ENCODE data around the gene CGAS. TPM values are rescaled to one million over a fixed set of nuclear protein-coding genes. Genes with fewer than 3 reads are reported as not detected.

The CGAS gene
- total and polyA plus RNA-seq, 9 of the 15 experiments (the other 6 are each of a cell fraction or from before 2014, with no cell fraction given), result 0.01 to 0.32 (median 0.06) TPM; not detected in 2

- TF ChIP-seq TRIM28 (IDR thresholded peaks at IDR 0.05) (peak; percentile 57; the same call in 1 of the 2 replicates), SMARCA5 (IDR thresholded peaks at IDR 0.05) (no peak), LEF1 (IDR thresholded peaks at IDR 0.05) (peak; percentile 86), E4F1 (CRISPR knock-in tag; IDR thresholded peaks at IDR 0.05; ENCODE audit: borderline replicate concordance) (no peak), ZNF507 (tag; conservative IDR thresholded peaks at IDR 0.05) (no peak), ZBTB43 (CRISPR knock-in tag; IDR thresholded peaks at IDR 0.05) (no peak), RAD51 (IDR thresholded peaks at IDR 0.05; ENCODE audit: borderline replicate concordance, low read depth) (no peak; the same call in 1 of the 2 replicates), MAX (CRISPR knock-in tag; IDR thresholded peaks at IDR 0.05) (no peak), PRPF4 (IDR thresholded peaks at IDR 0.05; ENCODE audit: insufficient read depth, low read depth, low read length, poor library complexity, severe bottlenecking) (no peak), HES1 (IDR thresholded peaks at IDR 0.05; ENCODE audit: low read depth) (0 out of 2 replicates have a peak, but pooled peaks have one; percentile 14), NFE2L1 (tag; IDR thresholded peaks at IDR 0.05; ENCODE audit: borderline replicate concordance, low read depth) (no peak), ZNF23 (CRISPR knock-in tag; IDR thresholded peaks at IDR 0.05) (no peak), THRB (CRISPR knock-in tag; conservative IDR thresholded peaks at IDR 0.05) (no peak), TCFL5 (CRISPR knock-in tag; conservative IDR thresholded peaks at IDR 0.05) (no peak), HNRNPUL1 (IDR thresholded peaks at IDR 0.05; ENCODE audit: low read length) (no peak), RCOR1 (IDR thresholded peaks at IDR 0.05; ENCODE audit: borderline replicate concordance in 1 of 2, low read depth in 2 of 2, low read length in 2 of 2) (peak in 1 of 2 experiments; percentile 65; a peak in 2 of 4 replicates), GTF2F1 (IDR thresholded peaks at IDR 0.05; ENCODE audit: low read depth, low read length) (no peak), MTA3 (IDR thresholded peaks at IDR 0.05; ENCODE audit: borderline replicate concordance) (peak; percentile 82; the same call in 1 of the 2 replicates), ZNF76 (CRISPR knock-in tag; IDR thresholded peaks at IDR 0.05; ENCODE audit: borderline replicate concordance) (no peak), CBX1 (IDR thresholded peaks at IDR 0.05; ENCODE audit: low read depth) (no peak; the same call in 1 of the 2 replicates), ZNF79 (CRISPR knock-in tag; IDR thresholded peaks at IDR 0.05; ENCODE audit: low read depth) (no peak), HEY1 (CRISPR knock-in tag; IDR thresholded peaks at IDR 0.05; ENCODE audit: borderline replicate concordance) (no peak), TRIM24 (IDR thresholded peaks at IDR 0.05) (0 out of 4 replicates have a peak, but pooled peaks have one; percentile 20 to 27)
These were observed 63.1 kb downstream of the CGAS start (continued) for GRCh38 chr6:73388800-73389512.

Measured in K562 (cell line).